Measurements from ENCODE around the gene POLR3A.

The POLR3A gene

GRCh38 chr10:77989081-77989724, 40.1 kb downstream of the POLR3A start:
- H3K4me3 ChIP-seq (ENCODE audit: low read length) = no peak overlapping the region
- no peak for TF ChIP-seq ZNF274 (IDR thresholded peaks at IDR 0.05; ENCODE audit: low read depth, low read length)

DNA sequence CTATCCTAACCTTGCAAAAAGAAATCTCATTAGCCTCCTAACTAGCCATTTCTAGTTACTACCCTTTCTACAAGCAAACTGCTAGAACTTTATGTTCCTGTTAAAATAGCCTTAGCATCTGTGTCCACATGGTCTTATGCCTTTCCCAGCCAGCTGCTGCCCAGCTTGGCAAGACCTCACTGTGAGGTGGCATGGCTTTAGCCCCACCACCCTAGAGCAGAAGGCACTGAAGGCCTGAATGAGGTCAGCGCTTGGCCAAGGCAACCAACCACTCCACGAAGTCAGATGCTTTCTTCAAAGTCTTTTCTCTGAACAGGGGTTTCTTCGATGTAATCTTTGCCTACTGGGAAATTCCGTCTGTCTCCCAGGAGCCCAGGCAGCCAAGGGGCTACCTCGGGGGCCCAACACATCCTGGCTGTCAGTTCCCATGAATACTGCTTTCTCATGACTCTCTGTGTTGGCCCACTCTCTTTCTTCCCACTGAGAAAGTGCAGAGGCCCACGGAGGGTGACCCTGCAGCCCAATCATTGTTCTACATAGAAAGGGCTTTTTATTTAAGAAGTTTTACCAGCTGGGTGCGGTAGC, 41.6 kb downstream of the POLR3A start:
- no peak for TF ChIP-seq ZNF274 (IDR thresholded peaks at IDR 0.05; ENCODE audit: low read depth, low read length)
- no peak overlapping the region for H3K4me3 ChIP-seq (ENCODE audit: low read length)

DNA sequence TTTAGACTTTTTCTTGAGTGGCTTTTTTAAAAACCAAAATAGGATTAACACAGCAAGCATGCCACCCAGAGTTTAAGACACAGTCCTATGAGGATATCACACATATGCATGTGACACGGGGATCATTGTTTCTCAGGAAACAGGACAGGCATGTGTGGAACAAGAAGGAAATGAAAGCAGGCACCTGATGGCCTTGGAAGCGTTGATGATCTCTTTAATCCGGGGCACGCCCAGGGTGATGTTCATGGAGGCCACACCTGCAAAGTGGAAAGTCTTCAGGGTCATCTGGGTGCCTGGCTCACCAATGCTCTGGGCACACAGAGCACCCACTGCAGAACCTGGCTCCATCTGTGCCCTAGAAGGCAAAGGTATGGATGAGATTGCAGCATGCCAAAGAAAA, 44.3 kb downstream of the POLR3A start:
- TF ChIP-seq ZNF274 (IDR thresholded peaks at IDR 0.05; ENCODE audit: low read depth, low read length) = no peak
- no peak overlapping the region for H3K4me3 ChIP-seq (ENCODE audit: low read length)

DNA sequence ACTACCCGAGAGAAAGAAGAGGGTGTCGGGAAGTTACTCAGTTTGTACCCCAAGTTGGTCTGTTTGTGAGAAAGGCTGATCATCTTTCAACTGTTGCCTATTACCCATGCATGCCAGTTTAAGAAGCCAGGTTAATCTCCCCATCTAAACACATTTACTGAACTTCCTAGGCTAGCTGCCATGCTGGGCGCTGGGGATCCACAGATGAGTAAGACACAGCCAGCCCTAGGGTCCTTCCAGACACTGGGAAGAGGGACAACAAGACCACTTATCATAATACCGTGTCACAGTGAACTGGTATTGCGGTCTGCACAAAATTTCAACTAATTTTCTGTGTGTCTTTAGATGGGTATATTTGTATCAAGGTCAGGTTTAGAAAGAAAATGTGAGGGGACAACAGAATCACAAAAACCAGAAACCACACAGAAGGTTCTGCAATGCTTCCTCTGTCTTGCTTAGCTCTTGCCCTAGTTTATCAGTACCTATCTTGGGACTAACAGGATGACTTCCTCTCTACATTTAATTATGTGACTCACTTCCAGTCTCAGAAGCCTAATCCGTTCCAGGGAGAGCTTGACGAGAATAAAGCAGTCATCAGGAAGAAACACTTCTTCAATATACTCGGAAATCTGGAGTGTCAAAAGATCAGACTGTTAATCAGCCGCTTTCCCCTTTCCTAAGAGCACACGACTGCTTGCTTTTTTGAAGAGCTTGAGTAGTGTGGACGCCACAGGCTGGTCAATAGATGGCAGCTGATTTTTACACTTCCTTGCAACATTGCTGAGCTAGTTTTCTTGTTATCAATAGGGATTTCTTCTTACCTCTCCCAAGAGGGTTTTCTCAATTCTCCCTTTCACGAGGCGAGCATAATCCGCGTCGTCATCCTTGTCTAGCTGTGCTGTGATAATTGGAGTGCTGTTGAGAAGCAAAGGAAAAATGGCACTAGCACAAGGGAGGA, 45.7 kb downstream of the POLR3A start:
- no peak overlapping the region for H3K4me3 ChIP-seq (ENCODE audit: low read length)
- TF ChIP-seq ZNF274 (IDR thresholded peaks at IDR 0.05; ENCODE audit: low read depth, low read length) = no peak

GRCh38 chr10:77981281-77981680, 48.0 kb downstream of the POLR3A start:
- no peak for TF ChIP-seq ZNF274 (IDR thresholded peaks at IDR 0.05; ENCODE audit: low read depth, low read length)

GRCh38 chr10:77979221-77979620, 50.1 kb downstream of the POLR3A start:
- TF ChIP-seq ZNF274 (IDR thresholded peaks at IDR 0.05; ENCODE audit: low read depth, low read length) = no peak
- no peak overlapping the region for H3K4me3 ChIP-seq (ENCODE audit: low read length)

More at GRCh38 chr10:77981281-77981680, 48.0 kb downstream of the POLR3A start:
- H3K4me3 ChIP-seq (ENCODE audit: low read length) = no peak overlapping the region

GRCh38 chr10:77978360-77978759, 51.0 kb downstream of the POLR3A start:
- TF ChIP-seq ZNF274 (IDR thresholded peaks at IDR 0.05; ENCODE audit: low read depth, low read length) = no peak

GRCh38 chr10:77977934-77978333, 51.4 kb downstream of the POLR3A start:
- no peak overlapping the region for H3K4me3 ChIP-seq (ENCODE audit: low read length)
- TF ChIP-seq ZNF274 (IDR thresholded peaks at IDR 0.05; ENCODE audit: low read depth, low read length) = no peak

More at GRCh38 chr10:77978360-77978759, 51.0 kb downstream of the POLR3A start:
- H3K4me3 ChIP-seq (ENCODE audit: low read length) = no peak overlapping the region

DNA sequence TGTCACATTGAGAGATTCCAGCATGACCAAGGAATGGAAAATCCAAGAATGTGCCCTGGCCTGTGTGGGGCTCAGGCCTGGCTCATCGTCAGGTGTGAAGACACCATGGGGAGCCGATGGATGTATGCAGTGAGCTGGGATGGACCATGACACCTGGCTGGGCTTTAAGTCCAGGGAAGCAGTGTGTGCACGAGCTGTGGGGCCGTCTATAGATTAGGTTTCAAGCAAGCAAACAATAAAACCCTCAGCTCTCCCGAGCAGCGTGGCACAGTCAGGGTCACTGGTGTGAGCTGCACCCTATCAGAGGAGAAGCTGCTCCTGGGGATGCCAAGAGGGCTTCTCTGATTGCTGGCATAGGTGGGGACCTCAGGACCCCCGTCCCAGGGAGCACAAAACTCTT, 52.3 kb downstream of the POLR3A start:
- no peak overlapping the region for H3K4me3 ChIP-seq (ENCODE audit: low read length)
- no peak for TF ChIP-seq ZNF274 (IDR thresholded peaks at IDR 0.05; ENCODE audit: low read depth, low read length)

GRCh38 chr10:77975086-77975666, 54.1 kb downstream of the POLR3A start:
- no peak for TF ChIP-seq ZNF274 (IDR thresholded peaks at IDR 0.05; ENCODE audit: low read depth, low read length)

GRCh38 chr10:77974396-77975074, 54.8 kb downstream of the POLR3A start:
- H3K4me3 ChIP-seq (ENCODE audit: low read length) = no peak overlapping the region
- TF ChIP-seq ZNF274 (IDR thresholded peaks at IDR 0.05; ENCODE audit: low read depth, low read length) = no peak

More at GRCh38 chr10:77975086-77975666, 54.1 kb downstream of the POLR3A start:
- no peak overlapping the region for H3K4me3 ChIP-seq (ENCODE audit: low read length)

- TF ChIP-seq ZNF274 (IDR thresholded peaks at IDR 0.05; ENCODE audit: low read depth, low read length) = no peak
- no peak overlapping the region for H3K4me3 ChIP-seq (ENCODE audit: low read length)
Observed at GRCh38 chr10:77973276-77973675, 56.0 kb downstream of the POLR3A start.

- H3K4me3 ChIP-seq (ENCODE audit: low read length) = no peak overlapping the region
- TF ChIP-seq ZNF274 (IDR thresholded peaks at IDR 0.05; ENCODE audit: low read depth, low read length) = no peak
Observed at GRCh38 chr10:77972148-77972547, 57.2 kb downstream of the POLR3A start.

DNA sequence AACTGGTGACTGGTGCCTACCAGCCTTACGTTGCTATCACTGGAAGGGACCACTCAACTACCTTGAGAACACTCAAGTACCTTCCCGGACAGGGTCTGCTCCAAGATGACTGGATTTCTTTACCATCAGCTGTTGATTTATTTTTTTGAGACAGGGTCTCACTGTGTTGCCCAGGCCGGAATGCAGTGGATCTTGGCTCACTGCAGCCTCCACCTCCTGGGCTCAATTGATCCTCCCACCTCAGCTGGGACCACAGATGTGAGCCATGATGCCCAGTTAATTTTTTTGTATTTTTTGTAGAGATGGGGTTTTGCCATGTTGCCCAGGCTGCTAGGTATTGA, 57.5 kb downstream of the POLR3A start:
- no peak overlapping the region for H3K4me3 ChIP-seq (ENCODE audit: low read length)
- no peak for TF ChIP-seq ZNF274 (IDR thresholded peaks at IDR 0.05; ENCODE audit: low read depth, low read length)

All from GM08714 (cell line).